ENCODE data around the gene AOX1.

DNA sequence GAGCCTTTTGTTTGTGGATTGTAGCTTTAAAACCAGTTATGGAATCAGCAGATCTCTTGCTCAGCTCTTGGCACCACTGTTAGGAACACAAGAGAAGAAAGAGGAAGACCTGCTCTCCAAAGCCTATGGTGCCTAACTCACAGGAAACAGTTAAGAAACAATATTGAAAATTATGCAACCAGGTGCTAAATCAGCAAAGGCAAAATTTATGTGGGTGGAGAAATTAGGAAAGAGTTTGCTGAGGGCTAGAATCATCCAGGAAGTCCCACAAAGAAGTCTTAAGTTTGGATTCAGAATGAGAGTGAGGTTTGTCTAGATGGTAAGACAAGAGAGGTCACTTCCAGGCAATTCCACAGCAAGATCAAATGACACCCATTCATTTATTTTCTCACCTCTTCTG is 49.4 kb downstream of the AOX1 start:
- no peak for TF ChIP-seq SMC3 (IDR thresholded peaks at IDR 0.05)
- TF ChIP-seq, protein P1, sequence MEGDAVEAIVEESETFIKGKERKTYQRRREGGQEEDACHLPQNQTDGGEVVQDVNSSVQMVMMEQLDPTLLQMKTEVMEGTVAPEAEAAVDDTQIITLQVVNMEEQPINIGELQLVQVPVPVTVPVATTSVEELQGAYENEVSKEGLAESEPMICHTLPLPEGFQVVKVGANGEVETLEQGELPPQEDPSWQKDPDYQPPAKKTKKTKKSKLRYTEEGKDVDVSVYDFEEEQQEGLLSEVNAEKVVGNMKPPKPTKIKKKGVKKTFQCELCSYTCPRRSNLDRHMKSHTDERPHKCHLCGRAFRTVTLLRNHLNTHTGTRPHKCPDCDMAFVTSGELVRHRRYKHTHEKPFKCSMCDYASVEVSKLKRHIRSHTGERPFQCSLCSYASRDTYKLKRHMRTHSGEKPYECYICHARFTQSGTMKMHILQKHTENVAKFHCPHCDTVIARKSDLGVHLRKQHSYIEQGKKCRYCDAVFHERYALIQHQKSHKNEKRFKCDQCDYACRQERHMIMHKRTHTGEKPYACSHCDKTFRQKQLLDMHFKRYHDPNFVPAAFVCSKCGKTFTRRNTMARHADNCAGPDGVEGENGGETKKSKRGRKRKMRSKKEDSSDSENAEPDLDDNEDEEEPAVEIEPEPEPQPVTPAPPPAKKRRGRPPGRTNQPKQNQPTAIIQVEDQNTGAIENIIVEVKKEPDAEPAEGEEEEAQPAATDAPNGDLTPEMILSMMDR (IDR thresholded peaks at IDR 0.05): no peak
- TF ChIP-seq JUN (IDR thresholded peaks at IDR 0.05): no peak
- no peak for TF ChIP-seq POLR2A (IDR thresholded peaks at IDR 0.05; ENCODE audit: low read length)
- TF ChIP-seq E2F6 (IDR thresholded peaks at IDR 0.05; ENCODE audit: borderline replicate concordance, low read depth): no peak
- no peak for TF ChIP-seq EP300 (IDR thresholded peaks at IDR 0.05)
- no peak for TF ChIP-seq FOSB (CRISPR knock-in tag; IDR thresholded peaks at IDR 0.05)
- TF ChIP-seq HOXA7 (CRISPR knock-in tag; IDR thresholded peaks at IDR 0.05): no peak
- TF ChIP-seq, protein P2, sequence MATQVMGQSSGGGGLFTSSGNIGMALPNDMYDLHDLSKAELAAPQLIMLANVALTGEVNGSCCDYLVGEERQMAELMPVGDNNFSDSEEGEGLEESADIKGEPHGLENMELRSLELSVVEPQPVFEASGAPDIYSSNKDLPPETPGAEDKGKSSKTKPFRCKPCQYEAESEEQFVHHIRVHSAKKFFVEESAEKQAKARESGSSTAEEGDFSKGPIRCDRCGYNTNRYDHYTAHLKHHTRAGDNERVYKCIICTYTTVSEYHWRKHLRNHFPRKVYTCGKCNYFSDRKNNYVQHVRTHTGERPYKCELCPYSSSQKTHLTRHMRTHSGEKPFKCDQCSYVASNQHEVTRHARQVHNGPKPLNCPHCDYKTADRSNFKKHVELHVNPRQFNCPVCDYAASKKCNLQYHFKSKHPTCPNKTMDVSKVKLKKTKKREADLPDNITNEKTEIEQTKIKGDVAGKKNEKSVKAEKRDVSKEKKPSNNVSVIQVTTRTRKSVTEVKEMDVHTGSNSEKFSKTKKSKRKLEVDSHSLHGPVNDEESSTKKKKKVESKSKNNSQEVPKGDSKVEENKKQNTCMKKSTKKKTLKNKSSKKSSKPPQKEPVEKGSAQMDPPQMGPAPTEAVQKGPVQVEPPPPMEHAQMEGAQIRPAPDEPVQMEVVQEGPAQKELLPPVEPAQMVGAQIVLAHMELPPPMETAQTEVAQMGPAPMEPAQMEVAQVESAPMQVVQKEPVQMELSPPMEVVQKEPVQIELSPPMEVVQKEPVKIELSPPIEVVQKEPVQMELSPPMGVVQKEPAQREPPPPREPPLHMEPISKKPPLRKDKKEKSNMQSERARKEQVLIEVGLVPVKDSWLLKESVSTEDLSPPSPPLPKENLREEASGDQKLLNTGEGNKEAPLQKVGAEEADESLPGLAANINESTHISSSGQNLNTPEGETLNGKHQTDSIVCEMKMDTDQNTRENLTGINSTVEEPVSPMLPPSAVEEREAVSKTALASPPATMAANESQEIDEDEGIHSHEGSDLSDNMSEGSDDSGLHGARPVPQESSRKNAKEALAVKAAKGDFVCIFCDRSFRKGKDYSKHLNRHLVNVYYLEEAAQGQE (IDR thresholded peaks at IDR 0.05): no peak
- no peak for TF ChIP-seq CHD2 (IDR thresholded peaks at IDR 0.05; ENCODE audit: low read length, partially characterized antibody)
- no peak for TF ChIP-seq NR3C1 (IDR thresholded peaks at IDR 0.05)
